WTC11 (cell line): ENCODE results near the gene ECHS1. TPM values are rescaled to one million over a fixed set of nuclear protein-coding genes. Genes with fewer than 3 reads are reported as not detected.
A peak's percentile ranks its signal among the peaks of the same experiment; 100 is the strongest.

Experiments
- ESRRA ChIP-seq: sonication (generic); formaldehyde crosslinking; IDR thresholded peaks from 2 replicates; pipeline ENCODE4 v1.8.1; 2022; ENCODE audit warnings: mild to moderate bottlenecking, missing genetic modification reagents, borderline replicate concordance
- FOXK1 ChIP-seq: sonication (generic); formaldehyde crosslinking; IDR thresholded peaks from 2 replicates; pipeline ENCODE4 v1.8.0; 2022; ENCODE audit warnings: mild to moderate bottlenecking, moderate library complexity, missing genetic modification reagents
- GABPB1 ChIP-seq: sonication (generic); formaldehyde crosslinking; IDR thresholded peaks from 2 replicates; pipeline ENCODE4 v1.8.1; 2023; ENCODE audit warnings: mild to moderate bottlenecking, missing genetic modification reagents
- GTF2I ChIP-seq: fragments of 250-450 bp; sonication (Bioruptor Pico); conservative IDR thresholded peaks from 2 replicates; pipeline ENCODE4 v1.4.0; 2021; ENCODE audit warnings: mild to moderate bottlenecking
- IRF2 ChIP-seq: sonication (generic); formaldehyde crosslinking; IDR thresholded peaks from 2 replicates; pipeline ENCODE4 v1.8.0; 2022; ENCODE audit warnings: low read depth, missing genetic modification reagents, borderline replicate concordance
- NR3C1 ChIP-seq: sonication (generic); formaldehyde crosslinking; conservative IDR thresholded peaks from 2 replicates; pipeline ENCODE4 v1.8.1; 2023; ENCODE audit warnings: low read depth, mild to moderate bottlenecking, missing genetic modification reagents
- SMAD3 ChIP-seq: sonication (generic); formaldehyde crosslinking; IDR thresholded peaks from 2 replicates; pipeline ENCODE4 v1.8.0; 2022; ENCODE audit warnings: missing genetic modification reagents, mild to moderate bottlenecking, borderline replicate concordance
- SMAD4 ChIP-seq: sonication (generic); formaldehyde crosslinking; IDR thresholded peaks from 2 replicates; pipeline ENCODE4 v1.8.0; 2022; ENCODE audit warnings: mild to moderate bottlenecking, missing genetic modification reagents
- SP1 ChIP-seq: sonication (generic); formaldehyde crosslinking; conservative IDR thresholded peaks from 2 replicates; pipeline ENCODE4 v1.8.1; 2022; ENCODE audit warnings: missing genetic modification reagents
- TEAD4 ChIP-seq: sonication (generic); formaldehyde crosslinking; IDR thresholded peaks from 2 replicates; pipeline ENCODE4 v1.8.0; 2022; ENCODE audit warnings: mild to moderate bottlenecking, missing genetic modification reagents
- ZNF232 ChIP-seq: sonication (generic); formaldehyde crosslinking; IDR thresholded peaks from 2 replicates; pipeline ENCODE4 v1.8.0; 2022; ENCODE audit warnings: mild to moderate bottlenecking, missing genetic modification reagents
- ZNF317 ChIP-seq: sonication (generic); formaldehyde crosslinking; IDR thresholded peaks from 2 replicates; pipeline ENCODE4 v1.8.1; 2023; ENCODE audit warnings: low read depth, mild to moderate bottlenecking, moderate library complexity, missing genetic modification reagents, borderline replicate concordance
- ZNF396 ChIP-seq: fragments of 250-450 bp; sonication (Bioruptor Pico); IDR thresholded peaks from 2 replicates; pipeline ENCODE4 v1.8.0; 2021; ENCODE audit warnings: mild to moderate bottlenecking, moderate library complexity, borderline replicate concordance
- total RNA-seq: library from RNA; stranded (reverse); gene quantifications from 3 replicates; pipeline ENCODE4 v1.2.3, GENCODE V29; 2021
- TF ChIP-seq, protein P1 (sequence below): sonication (generic); formaldehyde crosslinking; IDR thresholded peaks from 2 replicates; pipeline ENCODE4 v1.8.1; 2023; ENCODE audit warnings: mild to moderate bottlenecking, missing genetic modification reagents
- TF ChIP-seq, protein P2 (sequence below): sonication (generic); formaldehyde crosslinking; IDR thresholded peaks from 2 replicates; pipeline ENCODE4 v1.8.1; 2023; ENCODE audit warnings: mild to moderate bottlenecking, missing genetic modification reagents, borderline replicate concordance
- TF ChIP-seq, protein P3 (sequence below): sonication (generic); formaldehyde crosslinking; IDR thresholded peaks from 2 replicates; pipeline ENCODE4 v1.8.0; 2023; ENCODE audit warnings: missing genetic modification reagents
- TF ChIP-seq, protein P4 (sequence below): fragments of 200-600 bp; IDR thresholded peaks from 2 replicates; pipeline ENCODE4 v1.8.0; 2022; ENCODE audit warnings: antibody characterized with exemption
- TF ChIP-seq, protein P5 (sequence below): fragments of 250-450 bp; sonication (Bioruptor Pico); IDR thresholded peaks from 2 replicates; pipeline ENCODE4 v1.9.0; 2021; ENCODE audit warnings: mild to moderate bottlenecking
- TF ChIP-seq, protein P6 (sequence below): sonication (generic); formaldehyde crosslinking; IDR thresholded peaks from 2 replicates; pipeline ENCODE4 v1.8.1; 2023; ENCODE audit warnings: mild to moderate bottlenecking, missing genetic modification reagents, moderate library complexity
- TF ChIP-seq, protein P7 (sequence below): sonication (generic); formaldehyde crosslinking; IDR thresholded peaks from 2 replicates; pipeline ENCODE4 v1.8.0; 2022; ENCODE audit warnings: mild to moderate bottlenecking, missing genetic modification reagents
- TF ChIP-seq, protein P8 (sequence below): sonication (generic); formaldehyde crosslinking; IDR thresholded peaks from 2 replicates; pipeline ENCODE4 v1.8.1; 2022; ENCODE audit warnings: mild to moderate bottlenecking, missing genetic modification reagents, moderate library complexity, borderline replicate concordance
- TF ChIP-seq, protein P9 (sequence below): fragments of 250-450 bp; sonication (Bioruptor Pico); IDR thresholded peaks from 2 replicates; pipeline ENCODE4 v1.9.0; 2021; ENCODE audit warnings: moderate library complexity, mild to moderate bottlenecking, inconsistent platforms, borderline replicate concordance
- TF ChIP-seq, protein P10 (sequence below): fragments of 250-450 bp; sonication (Bioruptor Pico); IDR thresholded peaks from 2 replicates; pipeline ENCODE4 v1.8.0; 2021; ENCODE audit warnings: mild to moderate bottlenecking

The ECHS1 gene
- total RNA-seq, 1 experiment from 2014 or later, result 84.1 TPM

DNA sequence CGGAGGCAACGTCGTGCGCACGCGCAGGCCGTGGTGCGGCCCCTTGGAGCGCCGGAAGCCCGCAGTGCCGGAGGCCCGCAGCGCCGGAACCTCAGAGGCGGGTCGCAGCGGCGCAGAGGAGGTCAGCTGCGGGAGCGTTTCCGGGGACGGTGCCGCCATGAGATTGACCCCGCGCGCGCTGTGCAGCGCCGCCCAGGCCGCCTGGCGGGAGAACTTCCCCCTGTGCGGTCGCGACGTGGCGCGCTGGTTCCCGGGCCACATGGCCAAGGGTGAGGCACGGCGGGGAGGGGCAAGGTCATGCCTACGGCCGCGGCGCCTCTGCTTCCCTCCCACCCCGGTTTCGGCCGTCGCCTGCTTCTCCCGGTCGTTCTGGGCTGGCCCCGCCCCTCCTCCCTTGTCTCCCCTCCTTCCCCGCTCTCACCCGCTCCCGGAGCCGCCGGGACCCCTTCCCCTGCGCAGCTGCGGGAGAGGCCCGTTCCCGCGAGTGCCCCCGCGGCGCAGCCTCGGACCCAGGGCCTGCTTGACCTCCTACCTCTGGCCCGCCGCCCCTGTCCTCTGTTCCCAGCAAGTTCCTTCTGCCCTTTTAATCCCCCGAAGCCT lies 21.0 kb upstream of the ECHS1 start, which contains the start of gene MTG1 (continued):
- TF ChIP-seq, protein P1, sequence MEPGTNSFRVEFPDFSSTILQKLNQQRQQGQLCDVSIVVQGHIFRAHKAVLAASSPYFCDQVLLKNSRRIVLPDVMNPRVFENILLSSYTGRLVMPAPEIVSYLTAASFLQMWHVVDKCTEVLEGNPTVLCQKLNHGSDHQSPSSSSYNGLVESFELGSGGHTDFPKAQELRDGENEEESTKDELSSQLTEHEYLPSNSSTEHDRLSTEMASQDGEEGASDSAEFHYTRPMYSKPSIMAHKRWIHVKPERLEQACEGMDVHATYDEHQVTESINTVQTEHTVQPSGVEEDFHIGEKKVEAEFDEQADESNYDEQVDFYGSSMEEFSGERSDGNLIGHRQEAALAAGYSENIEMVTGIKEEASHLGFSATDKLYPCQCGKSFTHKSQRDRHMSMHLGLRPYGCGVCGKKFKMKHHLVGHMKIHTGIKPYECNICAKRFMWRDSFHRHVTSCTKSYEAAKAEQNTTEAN (CRISPR knock-in tag), result no peak
- TF ChIP-seq ZNF396 (CRISPR knock-in tag), result no peak
- TF ChIP-seq, protein P2, sequence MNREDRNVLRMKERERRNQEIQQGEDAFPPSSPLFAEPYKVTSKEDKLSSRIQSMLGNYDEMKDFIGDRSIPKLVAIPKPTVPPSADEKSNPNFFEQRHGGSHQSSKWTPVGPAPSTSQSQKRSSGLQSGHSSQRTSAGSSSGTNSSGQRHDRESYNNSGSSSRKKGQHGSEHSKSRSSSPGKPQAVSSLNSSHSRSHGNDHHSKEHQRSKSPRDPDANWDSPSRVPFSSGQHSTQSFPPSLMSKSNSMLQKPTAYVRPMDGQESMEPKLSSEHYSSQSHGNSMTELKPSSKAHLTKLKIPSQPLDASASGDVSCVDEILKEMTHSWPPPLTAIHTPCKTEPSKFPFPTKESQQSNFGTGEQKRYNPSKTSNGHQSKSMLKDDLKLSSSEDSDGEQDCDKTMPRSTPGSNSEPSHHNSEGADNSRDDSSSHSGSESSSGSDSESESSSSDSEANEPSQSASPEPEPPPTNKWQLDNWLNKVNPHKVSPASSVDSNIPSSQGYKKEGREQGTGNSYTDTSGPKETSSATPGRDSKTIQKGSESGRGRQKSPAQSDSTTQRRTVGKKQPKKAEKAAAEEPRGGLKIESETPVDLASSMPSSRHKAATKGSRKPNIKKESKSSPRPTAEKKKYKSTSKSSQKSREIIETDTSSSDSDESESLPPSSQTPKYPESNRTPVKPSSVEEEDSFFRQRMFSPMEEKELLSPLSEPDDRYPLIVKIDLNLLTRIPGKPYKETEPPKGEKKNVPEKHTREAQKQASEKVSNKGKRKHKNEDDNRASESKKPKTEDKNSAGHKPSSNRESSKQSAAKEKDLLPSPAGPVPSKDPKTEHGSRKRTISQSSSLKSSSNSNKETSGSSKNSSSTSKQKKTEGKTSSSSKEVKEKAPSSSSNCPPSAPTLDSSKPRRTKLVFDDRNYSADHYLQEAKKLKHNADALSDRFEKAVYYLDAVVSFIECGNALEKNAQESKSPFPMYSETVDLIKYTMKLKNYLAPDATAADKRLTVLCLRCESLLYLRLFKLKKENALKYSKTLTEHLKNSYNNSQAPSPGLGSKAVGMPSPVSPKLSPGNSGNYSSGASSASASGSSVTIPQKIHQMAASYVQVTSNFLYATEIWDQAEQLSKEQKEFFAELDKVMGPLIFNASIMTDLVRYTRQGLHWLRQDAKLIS, result 0 out of 2 replicates have a peak, but pooled peaks have one; percentile 65
- no peak for TF ChIP-seq GTF2I
- TF ChIP-seq, protein P3, sequence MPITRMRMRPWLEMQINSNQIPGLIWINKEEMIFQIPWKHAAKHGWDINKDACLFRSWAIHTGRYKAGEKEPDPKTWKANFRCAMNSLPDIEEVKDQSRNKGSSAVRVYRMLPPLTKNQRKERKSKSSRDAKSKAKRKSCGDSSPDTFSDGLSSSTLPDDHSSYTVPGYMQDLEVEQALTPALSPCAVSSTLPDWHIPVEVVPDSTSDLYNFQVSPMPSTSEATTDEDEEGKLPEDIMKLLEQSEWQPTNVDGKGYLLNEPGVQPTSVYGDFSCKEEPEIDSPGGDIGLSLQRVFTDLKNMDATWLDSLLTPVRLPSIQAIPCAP (CRISPR knock-in tag), result 0 out of 2 replicates have a peak, but pooled peaks have one; percentile 38
- no peak for TF ChIP-seq ZNF317 (CRISPR knock-in tag)
- TF ChIP-seq ESRRA (CRISPR knock-in tag), result peak; percentile 81; the same call in 1 of the 2 replicates
- peak; percentile 88 for TF ChIP-seq SP1
- peak; percentile 88 for TF ChIP-seq FOXK1 (CRISPR knock-in tag)
- TF ChIP-seq, protein P4, sequence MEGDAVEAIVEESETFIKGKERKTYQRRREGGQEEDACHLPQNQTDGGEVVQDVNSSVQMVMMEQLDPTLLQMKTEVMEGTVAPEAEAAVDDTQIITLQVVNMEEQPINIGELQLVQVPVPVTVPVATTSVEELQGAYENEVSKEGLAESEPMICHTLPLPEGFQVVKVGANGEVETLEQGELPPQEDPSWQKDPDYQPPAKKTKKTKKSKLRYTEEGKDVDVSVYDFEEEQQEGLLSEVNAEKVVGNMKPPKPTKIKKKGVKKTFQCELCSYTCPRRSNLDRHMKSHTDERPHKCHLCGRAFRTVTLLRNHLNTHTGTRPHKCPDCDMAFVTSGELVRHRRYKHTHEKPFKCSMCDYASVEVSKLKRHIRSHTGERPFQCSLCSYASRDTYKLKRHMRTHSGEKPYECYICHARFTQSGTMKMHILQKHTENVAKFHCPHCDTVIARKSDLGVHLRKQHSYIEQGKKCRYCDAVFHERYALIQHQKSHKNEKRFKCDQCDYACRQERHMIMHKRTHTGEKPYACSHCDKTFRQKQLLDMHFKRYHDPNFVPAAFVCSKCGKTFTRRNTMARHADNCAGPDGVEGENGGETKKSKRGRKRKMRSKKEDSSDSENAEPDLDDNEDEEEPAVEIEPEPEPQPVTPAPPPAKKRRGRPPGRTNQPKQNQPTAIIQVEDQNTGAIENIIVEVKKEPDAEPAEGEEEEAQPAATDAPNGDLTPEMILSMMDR, result no peak
- TF ChIP-seq, protein P5, sequence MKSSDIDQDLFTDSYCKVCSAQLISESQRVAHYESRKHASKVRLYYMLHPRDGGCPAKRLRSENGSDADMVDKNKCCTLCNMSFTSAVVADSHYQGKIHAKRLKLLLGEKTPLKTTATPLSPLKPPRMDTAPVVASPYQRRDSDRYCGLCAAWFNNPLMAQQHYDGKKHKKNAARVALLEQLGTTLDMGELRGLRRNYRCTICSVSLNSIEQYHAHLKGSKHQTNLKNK (CRISPR knock-in tag), result no peak
- TF ChIP-seq NR3C1 (CRISPR knock-in tag), result no peak
- TF ChIP-seq, protein P6, sequence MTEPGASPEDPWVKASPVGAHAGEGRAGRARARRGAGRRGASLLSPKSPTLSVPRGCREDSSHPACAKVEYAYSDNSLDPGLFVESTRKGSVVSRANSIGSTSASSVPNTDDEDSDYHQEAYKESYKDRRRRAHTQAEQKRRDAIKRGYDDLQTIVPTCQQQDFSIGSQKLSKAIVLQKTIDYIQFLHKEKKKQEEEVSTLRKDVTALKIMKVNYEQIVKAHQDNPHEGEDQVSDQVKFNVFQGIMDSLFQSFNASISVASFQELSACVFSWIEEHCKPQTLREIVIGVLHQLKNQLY (CRISPR knock-in tag), result no peak
- TF ChIP-seq, protein P7, sequence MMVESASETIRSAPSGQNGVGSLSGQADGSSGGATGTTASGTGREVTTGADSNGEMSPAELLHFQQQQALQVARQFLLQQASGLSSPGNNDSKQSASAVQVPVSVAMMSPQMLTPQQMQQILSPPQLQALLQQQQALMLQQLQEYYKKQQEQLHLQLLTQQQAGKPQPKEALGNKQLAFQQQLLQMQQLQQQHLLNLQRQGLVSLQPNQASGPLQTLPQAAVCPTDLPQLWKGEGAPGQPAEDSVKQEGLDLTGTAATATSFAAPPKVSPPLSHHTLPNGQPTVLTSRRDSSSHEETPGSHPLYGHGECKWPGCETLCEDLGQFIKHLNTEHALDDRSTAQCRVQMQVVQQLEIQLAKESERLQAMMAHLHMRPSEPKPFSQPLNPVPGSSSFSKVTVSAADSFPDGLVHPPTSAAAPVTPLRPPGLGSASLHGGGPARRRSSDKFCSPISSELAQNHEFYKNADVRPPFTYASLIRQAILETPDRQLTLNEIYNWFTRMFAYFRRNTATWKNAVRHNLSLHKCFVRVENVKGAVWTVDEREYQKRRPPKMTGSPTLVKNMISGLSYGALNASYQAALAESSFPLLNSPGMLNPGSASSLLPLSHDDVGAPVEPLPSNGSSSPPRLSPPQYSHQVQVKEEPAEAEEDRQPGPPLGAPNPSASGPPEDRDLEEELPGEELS (CRISPR knock-in tag), result peak; percentile 94
- 0 out of 2 replicates have a peak, but pooled peaks have one; percentile 61 for TF ChIP-seq SMAD4 (CRISPR knock-in tag)
- 0 out of 2 replicates have a peak, but pooled peaks have one; percentile 29 for TF ChIP-seq TEAD4
- TF ChIP-seq, protein P8, sequence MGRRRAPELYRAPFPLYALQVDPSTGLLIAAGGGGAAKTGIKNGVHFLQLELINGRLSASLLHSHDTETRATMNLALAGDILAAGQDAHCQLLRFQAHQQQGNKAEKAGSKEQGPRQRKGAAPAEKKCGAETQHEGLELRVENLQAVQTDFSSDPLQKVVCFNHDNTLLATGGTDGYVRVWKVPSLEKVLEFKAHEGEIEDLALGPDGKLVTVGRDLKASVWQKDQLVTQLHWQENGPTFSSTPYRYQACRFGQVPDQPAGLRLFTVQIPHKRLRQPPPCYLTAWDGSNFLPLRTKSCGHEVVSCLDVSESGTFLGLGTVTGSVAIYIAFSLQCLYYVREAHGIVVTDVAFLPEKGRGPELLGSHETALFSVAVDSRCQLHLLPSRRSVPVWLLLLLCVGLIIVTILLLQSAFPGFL (CRISPR knock-in tag), result peak; percentile 81; the same call in 1 of the 2 replicates
- TF ChIP-seq, protein P9, sequence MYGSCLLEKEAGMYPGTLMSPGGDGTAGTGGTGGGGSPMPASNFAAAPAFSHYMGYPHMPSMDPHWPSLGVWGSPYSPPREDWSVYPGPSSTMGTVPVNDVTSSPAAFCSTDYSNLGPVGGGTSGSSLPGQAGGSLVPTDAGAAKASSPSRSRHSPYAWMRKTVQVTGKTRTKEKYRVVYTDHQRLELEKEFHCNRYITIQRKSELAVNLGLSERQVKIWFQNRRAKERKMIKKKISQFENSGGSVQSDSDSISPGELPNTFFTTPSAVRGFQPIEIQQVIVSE, result no peak
- TF ChIP-seq, protein P10, sequence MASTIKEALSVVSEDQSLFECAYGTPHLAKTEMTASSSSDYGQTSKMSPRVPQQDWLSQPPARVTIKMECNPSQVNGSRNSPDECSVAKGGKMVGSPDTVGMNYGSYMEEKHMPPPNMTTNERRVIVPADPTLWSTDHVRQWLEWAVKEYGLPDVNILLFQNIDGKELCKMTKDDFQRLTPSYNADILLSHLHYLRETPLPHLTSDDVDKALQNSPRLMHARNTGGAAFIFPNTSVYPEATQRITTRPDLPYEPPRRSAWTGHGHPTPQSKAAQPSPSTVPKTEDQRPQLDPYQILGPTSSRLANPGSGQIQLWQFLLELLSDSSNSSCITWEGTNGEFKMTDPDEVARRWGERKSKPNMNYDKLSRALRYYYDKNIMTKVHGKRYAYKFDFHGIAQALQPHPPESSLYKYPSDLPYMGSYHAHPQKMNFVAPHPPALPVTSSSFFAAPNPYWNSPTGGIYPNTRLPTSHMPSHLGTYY, result 0 out of 2 replicates have a peak, but pooled peaks have one; percentile 70
- TF ChIP-seq ZNF232 (CRISPR knock-in tag), result no peak
- peak; percentile 89 for TF ChIP-seq GABPB1 (CRISPR knock-in tag)
- TF ChIP-seq IRF2 (CRISPR knock-in tag), result no peak
- no peak for TF ChIP-seq SMAD3 (CRISPR knock-in tag)
